GM12878 (cell line): Measurements from ENCODE around the gene MIAT. TPM values are rescaled to one million over a fixed set of nuclear protein-coding genes. Genes with fewer than 3 reads are reported as not detected.
A peak's percentile ranks its signal among the peaks of the same experiment; 100 is the strongest.

Experiments used
- ATAC-seq: fragments of 200-7000 bp; cut with Tn5 transposase; 3 replicates; pipeline ENCODE4 v1.9.1; 2020; ENCODE audit warnings: mild to moderate bottlenecking, moderate library complexity
- BruUV-seq: library from RNA; stranded (reverse); fragments of 400-500 nt; replicated peaks from 2 replicates; lab custom pipeline; 2021; lab: Mats Ljungman, UMichigan
- CTCF ChIA-PET: fragments of 300-600 bp; sonication (Branson Sonifier 250); formaldehyde crosslinking; extraction: SDS; loops from one replicate; lab custom pipeline; 2021; ENCODE audit warnings: inconsistent platforms; lab: Yijun Ruan, JAX
- POLR2A ChIA-PET: fragments of 350-600 bp; formaldehyde crosslinking; extraction: SDS; loops from one replicate; lab custom pipeline; 2021; ENCODE audit warnings: inconsistent platforms; lab: Charles Lee
- RAD21 ChIA-PET: fragments of 300-600 bp; sonication (Branson Sonifier 250); formaldehyde crosslinking; loops from one replicate; lab custom pipeline; 2023; ENCODE audit warnings: antibody characterized with exemption; ENCODE audit not compliant: unreplicated experiment; lab: Charles Lee
- SMC1A ChIA-PET: fragments of 300-600 bp; sonication (Branson Sonifier 250); formaldehyde crosslinking; loops from one replicate; lab custom pipeline; 2023; ENCODE audit not compliant: unreplicated experiment, uncharacterized antibody; lab: Charles Lee
- DNase-seq: peaks from one replicate; pipeline ENCODE4 v3.0.0-alpha.2; 2011; ENCODE audit warnings: low read depth, low spot score
- FAIRE-seq: peaks from 3 replicates; lab custom pipeline; 2011; peaks lifted over from hg19 to GRCh38; lab: Jason Lieb, UNC
- H2AFZ ChIP-seq: 2 replicates; pipeline ENCODE4 v1.6.0; 2011; ENCODE audit warnings: low read depth, low read length, control low read depth; ENCODE audit not compliant: control insufficient read depth
- H3K27ac ChIP-seq: 2 replicates; pipeline ENCODE4 v1.5.1; 2011; ENCODE audit warnings: control low read depth; ENCODE audit not compliant: control insufficient read depth, insufficient read depth
- H3K27me3 ChIP-seq, 2 experiments: replicated peaks in 1 of 2; 2 replicates each; pipeline versions ENCODE4 v1.6.0 to v1.6.1; 2011; ENCODE audit warnings: low read length in 1 of 2; ENCODE audit not compliant: control insufficient read depth in 2 of 2, insufficient read depth in 2 of 2
- H3K36me3 ChIP-seq, 2 experiments: 2 replicates each; pipeline ENCODE4 v1.5.1; 2011; ENCODE audit warnings: low read length in 1 of 2; ENCODE audit not compliant: control insufficient read depth in 2 of 2, insufficient read depth in 2 of 2
- H3K4me1 ChIP-seq: 2 replicates; pipeline ENCODE4 v1.6.1; 2011; ENCODE audit warnings: mild to moderate bottlenecking, low read length, moderate library complexity, mixed read lengths; ENCODE audit not compliant: control insufficient read depth, insufficient read depth
- H3K4me2 ChIP-seq: 2 replicates; pipeline ENCODE4 v1.6.0; 2011; ENCODE audit warnings: control low read depth; ENCODE audit not compliant: control insufficient read depth, insufficient read depth
- H3K4me3 ChIP-seq: fragments of 200-600 bp; sonication (generic); 2 replicates; pipeline ENCODE4 v1.5.1; 2016
- H3K79me2 ChIP-seq: 2 replicates; pipeline ENCODE4 v1.6.0; 2011; ENCODE audit warnings: low read length; ENCODE audit not compliant: control insufficient read depth, insufficient read depth
- H3K9ac ChIP-seq: 2 replicates; pipeline ENCODE4 v1.8.0; 2011; ENCODE audit warnings: low read length, control low read depth, mixed read lengths; ENCODE audit not compliant: control insufficient read depth, insufficient read depth
- H3K9me3 ChIP-seq: replicated peaks from 3 replicates; pipeline ENCODE4 v1.5.1; 2011; ENCODE audit warnings: mild to moderate bottlenecking, low read length; ENCODE audit not compliant: control insufficient read depth, insufficient read depth
- H4K20me1 ChIP-seq: 2 replicates; pipeline ENCODE4 v1.6.0; 2011; ENCODE audit not compliant: control insufficient read depth, insufficient read depth
- CBFB ChIP-seq: IDR thresholded peaks from 2 replicates; pipeline ENCODE4 v1.6.1; 2016; ENCODE audit warnings: antibody characterized with exemption, low read depth
- CEBPB ChIP-seq, 2 experiments: fragments of 150-350 bp in 1 of 2; IDR thresholded peaks; 2 replicates each; pipeline ENCODE4 v1.6.1; 2012 to 2014; ENCODE audit warnings: low read depth in 2 of 2, low read length in 2 of 2, borderline replicate concordance in 1 of 2, inconsistent platforms in 1 of 2
- CREB1 ChIP-seq: IDR thresholded peaks from 2 replicates; pipeline ENCODE4 v1.6.1; 2012; ENCODE audit warnings: low read depth, mild to moderate bottlenecking, inconsistent platforms
- HSF1 ChIP-seq: fragments of 150-350 bp; IDR thresholded peaks from 2 replicates; pipeline ENCODE4 v1.6.1; 2014; ENCODE audit warnings: mild to moderate bottlenecking, low read depth, low read length
- LARP7 ChIP-seq: fragments of 450-650 bp; IDR thresholded peaks from 2 replicates; pipeline ENCODE4 v1.6.1; 2017; ENCODE audit warnings: mild to moderate bottlenecking
- MTA3 ChIP-seq: IDR thresholded peaks from 2 replicates; pipeline ENCODE4 v1.6.1; 2012; ENCODE audit warnings: low read length, inconsistent platforms, borderline replicate concordance
- NFIC ChIP-seq: IDR thresholded peaks from 2 replicates; pipeline ENCODE4 v1.6.1; 2012; ENCODE audit warnings: low read depth, mild to moderate bottlenecking, inconsistent platforms, low read length, moderate library complexity
- NRF1 ChIP-seq: conservative IDR thresholded peaks from 2 replicates; pipeline ENCODE4 v1.6.1; 2011; ENCODE audit warnings: mild to moderate bottlenecking, low read depth, low read length, improper control_type of control experiment
- SIX5 ChIP-seq: IDR thresholded peaks from 2 replicates; pipeline ENCODE4 v1.6.1; 2011; ENCODE audit warnings: mild to moderate bottlenecking, low read depth, low read length, moderate library complexity; ENCODE audit not compliant: severe bottlenecking
- TAF1 ChIP-seq: IDR thresholded peaks from 2 replicates; pipeline ENCODE4 v1.6.1; 2011; ENCODE audit warnings: mild to moderate bottlenecking, low read depth, low read length, borderline replicate concordance
- ZNF207 ChIP-seq: fragments of 450-650 bp; IDR thresholded peaks from 2 replicates; pipeline ENCODE4 v1.6.1; 2014; ENCODE audit warnings: antibody characterized with exemption, mild to moderate bottlenecking, borderline replicate concordance
- ZNF687 ChIP-seq: fragments of 450-650 bp; IDR thresholded peaks from 2 replicates; pipeline ENCODE4 v1.6.1; 2017; ENCODE audit warnings: mild to moderate bottlenecking, moderate library complexity
- WGBS: methylation state at CpG from one replicate; pipeline ENCODE4 v1.1.6; 2016; ENCODE audit warnings: low lambda C conversion rate; ENCODE audit not compliant: insufficient replicate concordance, insufficient coverage; ENCODE audit errors: missing lambda C conversion rate; 5-methylcytosine and 5-hydroxymethylcytosine counted together
- in situ Hi-C: fragments of 300-500 bp; cut with MboI; formaldehyde crosslinking; loops from 9 replicates; pipeline ENCODE4 v1.14.3; 2018; ENCODE audit warnings: mixed read lengths
- intact Hi-C: fragments of 100-400 bp; cut with micrococcal nuclease; formaldehyde crosslinking; loops from one replicate; pipeline ENCODE4 v1.14.2; 2022; ENCODE audit not compliant: unreplicated experiment
- polyA plus RNA-seq, 11 experiments: library from polyadenylated mRNA; depleted of rRNA in 4 of 11; unstranded in 6 of 11; stranded (reverse) in 5 of 11; fragments of >200 nt; fragmentation: Nextera tagmentation in 4 of 11; fragmentation: Illumina TruSeq in 1 of 11; extraction: Ambion mirVana in 4 of 11; extraction: Trizol in 1 of 11; gene quantifications; 1 replicate in 1 of 11; 2 replicates in 10 of 11; pipeline versions ENCODE4 v1.2.1 to v1.2.3, GENCODE V29; 2011 to 2016; ENCODE audit warnings: inconsistent platforms in 2 of 11, missing spikeins in 2 of 11, low read depth in 1 of 11
- total RNA-seq, 4 experiments: library from RNA; depleted of rRNA in 3 of 4; stranded (reverse); fragments of >200 nt in 3 of 4; fragmentation: Illumina TruSeq in 1 of 4; extraction: Trizol in 1 of 4; gene quantifications; 2 replicates each; pipeline versions ENCODE4 v1.2.1 to v1.2.3, GENCODE V29; 2013 to 2021

Gene MIAT
- total and polyA plus RNA-seq, 10 of the 15 experiments (the other 5 are each of a cell fraction or from before 2014, with no cell fraction given), result 0.39 to 13.7 (median 4.6) TPM

DNA sequence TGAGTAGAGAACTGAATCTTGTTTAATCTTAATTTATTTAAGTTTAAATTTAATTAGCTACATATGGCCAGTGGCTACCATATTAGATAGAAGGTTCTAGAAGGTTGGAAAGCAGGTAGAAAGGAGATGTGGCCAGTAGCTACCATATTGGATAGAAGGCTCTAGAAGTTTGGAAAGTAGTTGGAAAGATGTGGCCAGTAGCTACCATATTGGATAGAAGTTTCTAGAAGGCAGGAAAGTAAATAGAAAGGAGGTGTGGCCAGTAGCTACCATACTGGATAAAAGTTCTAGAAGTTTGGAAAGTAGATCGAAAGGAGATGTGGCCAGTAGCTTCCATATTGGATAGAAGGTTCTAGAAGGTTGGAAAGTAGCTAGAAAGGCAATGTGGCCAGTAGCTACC, 33.4 kb upstream of the MIAT start:
- no peaks in the 10 kb centered on the region for H3K27me3 ChIP-seq
- TF ChIP-seq NFIC (no peak), HSF1 (peak; percentile 88)
- TF ChIP-seq, all 136 proteins: peak for 1
- ChIA-PET SMC1A (interaction anchor here (0.7 to 1.4 kb wide), 5 partner anchors 9 to 147 kb away, joined by 3 to 4 read pairs (median 3); no protein-coding TSS in a partner anchor), POLR2A (interaction anchor here (0.6 to 1.2 kb wide), 3 partner anchors 9 to 47 kb away, joined by 3 to 4 read pairs (median 4); no protein-coding TSS in a partner anchor), CTCF (interaction anchor here (0.8 to 1.8 kb wide), 7 partner anchors 9 to 121 kb away, joined by 3 to 7 read pairs (median 3); no protein-coding TSS in a partner anchor), RAD21 (no interaction called here)
- Histone ChIP-seq H3K9me3 (peaks cover 1% of the 10 kb centered on the region; the same call in 1 of the 3 replicates), H3K79me2 (no peaks in the 10 kb centered on the region), H3K4me1 (no peaks in the 10 kb centered on the region), H2AFZ (no peak overlapping the region), H3K4me2 (no peak overlapping the region), H4K20me1 (no peaks in the 10 kb centered on the region), H3K9ac (no peak overlapping the region), H3K4me3 (no peak overlapping the region), H3K36me3 (no peaks in the 10 kb centered on the region), H3K27ac (no peak overlapping the region)
- WGBS, result 45% methylated on average over 1 of the region's 1 CpG
- DNase-seq (no peak), ATAC-seq (no peak), FAIRE-seq (no peak)
- intact Hi-C loops (no loop called here), in situ Hi-C loops (no loop called here)
- no TSS peak for BruUV-seq

DNA sequence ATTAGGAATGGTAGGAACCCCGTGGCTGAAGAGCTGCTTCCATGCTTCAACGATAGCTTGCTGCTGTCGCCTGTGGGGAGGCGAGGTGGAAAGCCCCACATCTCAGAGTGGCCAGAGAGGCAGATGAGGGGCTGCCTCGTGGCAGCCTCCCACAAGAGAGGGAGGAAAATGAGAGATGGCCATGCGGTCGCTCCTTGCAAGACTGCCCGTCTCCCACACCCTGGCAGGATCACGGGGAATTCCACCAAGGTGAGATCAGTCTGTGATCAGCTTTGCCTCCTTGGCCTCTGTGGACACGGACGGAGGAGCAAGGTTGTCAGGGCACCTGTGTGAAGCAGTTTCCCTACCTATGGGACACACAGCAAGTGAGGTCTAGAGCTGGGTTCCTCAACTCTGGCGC, 32.6 kb upstream of the MIAT start:
- ChIA-PET RAD21 (no interaction called here), POLR2A (no interaction called here), CTCF (interaction anchor here (0.8 to 1.8 kb wide), 5 partner anchors 9 to 121 kb away, joined by 3 to 7 read pairs (median 3); no protein-coding TSS in a partner anchor), SMC1A (interaction anchor here (1.2 to 1.4 kb wide), 3 partner anchors 10 to 41 kb away, joined by 3 to 4 read pairs (median 4); no protein-coding TSS in a partner anchor)
- Histone ChIP-seq H3K4me3 (no peak overlapping the region), H4K20me1 (no peaks in the 10 kb centered on the region), H3K4me2 (no peak overlapping the region), H3K9ac (no peak overlapping the region), H2AFZ (no peak overlapping the region), H3K27ac (no peak overlapping the region), H3K36me3 (no peaks in the 10 kb centered on the region), H3K9me3 (peaks cover 1% of the 10 kb centered on the region; the same call in 1 of the 3 replicates), H3K27me3 (no peaks in the 10 kb centered on the region), H3K79me2 (no peaks in the 10 kb centered on the region), H3K4me1 (no peaks in the 10 kb centered on the region)
- no TSS peak for BruUV-seq
- intact Hi-C loops (no loop called here), in situ Hi-C loops (no loop called here)
- FAIRE-seq (no peak), ATAC-seq (no peak), DNase-seq (no peak)
- WGBS, result 40% methylated on average over 12 of the region's 12 CpGs
- TF ChIP-seq TAF1 (no peak), LARP7 (no peak), CEBPB (IDR thresholded peaks at IDR 0.05; ENCODE audit: borderline replicate concordance in 1 of 2, low read depth in 2 of 2, low read length in 2 of 2) (no peak), CBFB (no peak), ZNF207 (no peak), ZNF687 (no peak), CREB1 (no peak), SIX5 (no peak), NRF1 (no peak), MTA3 (no peak)
